ENCODE measurements around the gene CLEC18A. TPM values are rescaled to one million over a fixed set of nuclear protein-coding genes. Genes with fewer than 3 reads are reported as not detected.
A peak's percentile ranks its signal among the peaks of the same experiment; 100 is the strongest.

The CLEC18A gene
- total and polyA plus RNA-seq, 2 of the 8 experiments (the other 6 are each of a cell fraction or from before 2014, with no cell fraction given), result 1.3 to 1.4 TPM

- no peaks in the 10 kb centered on the region for H3K27me3 ChIP-seq (replicated peaks in 1 of 4; ENCODE audit: control insufficient read depth in 3 of 4, extremely low read depth in 1 of 4, insufficient read depth in 3 of 4, low read length in 3 of 4)
- ChIA-PET POLR2A (ENCODE audit: partially characterized antibody) (interaction anchor here (1.1 kb wide), 1 partner anchor 18 kb away, joined by 3 read pairs; no protein-coding TSS in a partner anchor), CTCF (ENCODE audit: partially characterized antibody) (interaction anchor here (0.6 to 4.8 kb wide), 6 partner anchors 11 to 488 kb away, joined by 3 to 27 read pairs (median 4); no protein-coding TSS in a partner anchor)
- no peak for TF ChIP-seq MAFK (IDR thresholded peaks at IDR 0.05; ENCODE audit: low read depth, low read length)
- TF ChIP-seq SIN3A (conservative IDR thresholded peaks at IDR 0.05 in 1 of 2, IDR thresholded peaks at IDR 0.05 in 1 of 2; ENCODE audit: low read depth in 1 of 2, low read length in 2 of 2), result no peak
- no peak for TF ChIP-seq ATF3 (IDR thresholded peaks at IDR 0.05; ENCODE audit: insufficient read depth, low read depth, low read length)
- no peak for TF ChIP-seq MAX (IDR thresholded peaks at IDR 0.05)
- TF ChIP-seq EZH2 (IDR thresholded peaks at IDR 0.05; ENCODE audit: low read depth, low read length, severe bottlenecking), result no peak
- no peak for TF ChIP-seq USF2 (IDR thresholded peaks at IDR 0.05; ENCODE audit: low read length)
- no peak for TF ChIP-seq JUND (IDR thresholded peaks at IDR 0.05; ENCODE audit: low read length)
- no peak for TF ChIP-seq GABPA (IDR thresholded peaks at IDR 0.05; ENCODE audit: borderline replicate concordance, insufficient read depth, low read length)
- no peak for TF ChIP-seq POLR2AphosphoS5 (IDR thresholded peaks at IDR 0.05; ENCODE audit: low read depth, low read length)
- TF ChIP-seq CBX5 (IDR thresholded peaks at IDR 0.05; ENCODE audit: low read depth, low read length), result no peak
- TF ChIP-seq TEAD4 (IDR thresholded peaks at IDR 0.05; ENCODE audit: low read depth, low read length), result no peak
- TF ChIP-seq KDM1A (IDR thresholded peaks at IDR 0.05; ENCODE audit: borderline replicate concordance, low read length), result no peak
These were observed 15.8 kb upstream of the CLEC18A start for GRCh38 chr16:69935278-69935711.

More at GRCh38 chr16:69935278-69935711, 15.8 kb upstream of the CLEC18A start:
- H2AK5ac ChIP-seq (ENCODE audit: low read depth, low read length), result no peak overlapping the region
- H3K4me2 ChIP-seq (ENCODE audit: insufficient read depth in 1 of 2, low read depth in 2 of 2, low read length in 2 of 2), result no peak overlapping the region
- no peak overlapping the region for H2AFZ ChIP-seq (ENCODE audit: low read length)
- no peak overlapping the region for H2BK120ac ChIP-seq (replicated peaks; ENCODE audit: low read depth, low read length)
- no peak overlapping the region for H3K14ac ChIP-seq (ENCODE audit: insufficient read length)
- no peaks in the 10 kb centered on the region for H3K79me2 ChIP-seq (ENCODE audit: control insufficient read depth in 1 of 2, insufficient read depth in 2 of 2, low read length in 2 of 2)
- H2BK12ac ChIP-seq (ENCODE audit: low read depth, low read length), result no peak overlapping the region
- H4K20me1 ChIP-seq (replicated peaks in 1 of 2; ENCODE audit: control insufficient read depth in 1 of 2, insufficient read depth in 2 of 2, low read length in 2 of 2), result peaks cover 0 to 1% of the 10 kb centered on the region in 2 experiments
- H2BK20ac ChIP-seq (ENCODE audit: low read length), result no peak overlapping the region
- FAIRE-seq (no peak), DNase-seq (ENCODE audit: low read depth in 1 of 2, low spot score in 2 of 2) (no peak)
- H3K18ac ChIP-seq (ENCODE audit: extremely low read depth, low read length), result no peak overlapping the region
- H4K5ac ChIP-seq (ENCODE audit: insufficient read length, low read depth, low read length), result no peak overlapping the region
- peaks cover 1 to 19% (median 10%) of the 10 kb centered on the region in 4 experiments; a peak in 5 of 8 replicates for H3K36me3 ChIP-seq (ENCODE audit: control insufficient read depth in 2 of 4, insufficient read depth in 4 of 4, low read length in 3 of 4)
- no peaks in the 10 kb centered on the region for H3K9me3 ChIP-seq (ENCODE audit: insufficient read depth in 2 of 2, low read depth in 1 of 2, low read length in 1 of 2)
- no peak overlapping the region for H3K23ac ChIP-seq (ENCODE audit: insufficient read length)
- H4K91ac ChIP-seq (replicated peaks; ENCODE audit: insufficient read length, low read length), result no peak overlapping the region
- no peak overlapping the region for H3K56ac ChIP-seq (replicated peaks; ENCODE audit: insufficient read length, low read depth, low read length)
- H3K79me1 ChIP-seq (ENCODE audit: low read depth, low read length), result no peaks in the 10 kb centered on the region
- H3K4me1 ChIP-seq (replicated peaks in 1 of 4; ENCODE audit: control insufficient read depth in 3 of 4, insufficient read depth in 4 of 4, low read length in 3 of 4), result no peaks in the 10 kb centered on the region; a peak in 1 of 7 replicates
- H2BK15ac ChIP-seq (ENCODE audit: low read length), result no peak overlapping the region
- WGBS, 2 experiments (ENCODE audit: extremely low coverage in 1 of 2, insufficient coverage in 1 of 2, insufficient read length in 1 of 2, insufficient replicate concordance in 2 of 2, low coverage in 1 of 2, low lambda C conversion rate in 2 of 2, missing lambda C conversion rate in 1 of 2), result 96% methylated on average over 19 of the region's 19 CpGs; no CpG with 5 or more reads in 1 of the 2 experiments
- 0 out of 2 replicates have a peak overlapping the region, but pooled peaks have one; percentile 66 for H4K8ac ChIP-seq (ENCODE audit: extremely low read depth, insufficient read depth, low read length)
- no peak overlapping the region for H3K9ac ChIP-seq (replicated peaks in 1 of 4; ENCODE audit: extremely low read depth in 1 of 4, low read depth in 3 of 4, low read length in 3 of 4)
- H3K4ac ChIP-seq (replicated peaks; ENCODE audit: insufficient read length, low read depth, low read length), result no peak overlapping the region
- H2BK5ac ChIP-seq (ENCODE audit: low read depth, low read length), result no peak overlapping the region
- H3K23me2 ChIP-seq (ENCODE audit: low read depth, low read length), result no peaks in the 10 kb centered on the region
- H3K4me3 ChIP-seq (ENCODE audit: extremely low read depth in 1 of 4, insufficient read depth in 2 of 4, low read depth in 3 of 4, low read length in 4 of 4), result no peak overlapping the region
- H3K27ac ChIP-seq (ENCODE audit: low read depth, low read length), result no peak overlapping the region

Data from H1 (cell line).